Measurements from ENCODE around the gene KLF5. TPM values are rescaled to one million over a fixed set of nuclear protein-coding genes. Genes with fewer than 3 reads are reported as not detected.

The KLF5 gene
- total and polyA plus RNA-seq, 2 experiments from 2014 or later: 5.5 to 5.6 TPM

DNA sequence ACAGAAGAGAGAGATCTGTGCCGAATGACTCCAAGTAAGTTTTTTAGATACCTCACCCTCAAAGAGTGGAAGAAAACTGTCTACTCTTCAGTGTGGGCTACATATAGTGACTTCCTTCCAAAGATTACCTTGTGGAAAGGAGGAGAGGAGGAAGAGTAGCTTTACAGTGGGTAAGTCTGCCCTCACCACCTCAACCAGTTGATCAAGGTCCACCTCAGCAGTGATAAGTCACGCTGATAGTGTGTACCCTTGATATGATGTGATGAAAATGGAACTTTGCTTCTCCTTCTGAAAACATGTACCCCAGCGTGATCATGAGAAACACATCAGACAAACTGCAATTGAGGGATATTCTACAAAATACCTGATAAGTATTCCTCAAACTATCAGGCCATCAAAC is 20.6 kb downstream of the KLF5 start:
- TF ChIP-seq EZH2phosphoT487 (IDR thresholded peaks at IDR 0.05; ENCODE audit: insufficient read depth, low read depth) (no peak), EZH2 (IDR thresholded peaks at IDR 0.05; ENCODE audit: insufficient read depth, poor library complexity, severe bottlenecking) (no peak)
- WGBS, 2 experiments (ENCODE audit: low coverage in 1 of 2, low lambda C conversion rate in 2 of 2, missing lambda C conversion rate in 2 of 2): 97 to 98% methylated on average over 3 of the region's 3 CpGs
- no peak overlapping the region for H3K9ac ChIP-seq
- H3K27ac ChIP-seq: no peak overlapping the region
- no peak overlapping the region for H3K4me2 ChIP-seq (ENCODE audit: unreplicated experiment)
- no peaks in the 10 kb centered on the region for H3K79me2 ChIP-seq (ENCODE audit: insufficient read depth)
- no peaks in the 10 kb centered on the region for H3F3A ChIP-seq (ENCODE audit: insufficient read depth)
- H3K27me3 ChIP-seq (replicated peaks; ENCODE audit: insufficient read depth): no peaks in the 10 kb centered on the region
- no peaks in the 10 kb centered on the region for H3K9me3 ChIP-seq (ENCODE audit: low read depth)
- no peak overlapping the region for H2AFZ ChIP-seq
- no peak for DNase-seq
- H3K36me3 ChIP-seq (ENCODE audit: low read depth): peaks cover 10% of the 10 kb centered on the region; the same call in 1 of the 2 replicates
- H3K4me3 ChIP-seq: no peak overlapping the region
- in situ Hi-C loops (cut with MboI): no loop called here
- no peaks in the 10 kb centered on the region for H3K4me1 ChIP-seq (ENCODE audit: insufficient read depth)
- H4K20me1 ChIP-seq (ENCODE audit: insufficient read depth): no peaks in the 10 kb centered on the region
- H3K9me2 ChIP-seq (ENCODE audit: insufficient read depth): no peaks in the 10 kb centered on the region

DNA sequence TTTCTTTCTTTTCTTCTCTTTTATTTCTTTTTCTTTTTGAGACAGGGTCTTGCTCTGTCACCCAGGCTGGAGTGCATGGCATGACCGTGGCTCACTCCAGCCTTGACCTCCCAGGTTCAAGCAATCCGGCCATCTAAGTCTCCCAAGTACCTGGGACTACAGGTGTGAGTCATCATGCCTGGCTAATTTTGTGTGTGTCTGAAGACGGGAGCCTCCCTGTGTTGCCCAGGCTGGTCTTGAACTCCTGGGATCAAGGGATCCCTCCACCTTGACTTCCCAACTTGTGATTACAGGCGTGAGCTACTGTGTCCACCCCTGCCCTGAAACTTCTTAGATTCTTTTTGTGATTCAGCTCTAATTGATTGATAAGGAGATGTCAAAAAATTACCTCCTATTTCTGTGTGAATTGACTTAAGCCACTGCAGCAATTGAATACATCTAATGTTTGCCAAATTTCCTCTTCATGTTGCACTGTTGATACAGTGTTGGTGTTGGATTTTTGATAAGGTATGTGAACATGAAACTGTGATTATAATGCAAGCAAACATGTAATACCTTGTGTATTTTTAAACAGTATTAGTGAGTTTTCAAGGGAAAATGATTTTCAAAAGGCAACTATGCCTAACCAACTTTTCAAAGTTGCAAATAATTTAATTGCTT is 22.6 kb downstream of the KLF5 start:
- no peak for TF ChIP-seq EZH2 (IDR thresholded peaks at IDR 0.05; ENCODE audit: insufficient read depth, poor library complexity, severe bottlenecking)
- TF ChIP-seq EZH2phosphoT487 (IDR thresholded peaks at IDR 0.05; ENCODE audit: insufficient read depth, low read depth): no peak
- Histone ChIP-seq H3F3A (ENCODE audit: insufficient read depth) (no peaks in the 10 kb centered on the region), H3K27ac (no peak overlapping the region), H3K4me3 (no peak overlapping the region), H3K4me1 (ENCODE audit: insufficient read depth) (no peaks in the 10 kb centered on the region), H3K4me2 (ENCODE audit: unreplicated experiment) (no peak overlapping the region), H3K9me3 (ENCODE audit: low read depth) (no peaks in the 10 kb centered on the region), H3K9ac (no peak overlapping the region), H4K20me1 (ENCODE audit: insufficient read depth) (no peaks in the 10 kb centered on the region), H3K36me3 (ENCODE audit: low read depth) (peaks cover 5% of the 10 kb centered on the region; the same call in 1 of the 2 replicates), H3K79me2 (ENCODE audit: insufficient read depth) (no peaks in the 10 kb centered on the region), H3K27me3 (replicated peaks; ENCODE audit: insufficient read depth) (no peaks in the 10 kb centered on the region), H3K9me2 (ENCODE audit: insufficient read depth) (no peaks in the 10 kb centered on the region), H2AFZ (no peak overlapping the region)
- no peak for DNase-seq
- 78 to 87% methylated on average over 3 of the region's 4 CpGs for WGBS, 2 experiments (ENCODE audit: low coverage in 1 of 2, low lambda C conversion rate in 2 of 2, missing lambda C conversion rate in 2 of 2)
- in situ Hi-C loops (cut with MboI): no loop called here

DNA sequence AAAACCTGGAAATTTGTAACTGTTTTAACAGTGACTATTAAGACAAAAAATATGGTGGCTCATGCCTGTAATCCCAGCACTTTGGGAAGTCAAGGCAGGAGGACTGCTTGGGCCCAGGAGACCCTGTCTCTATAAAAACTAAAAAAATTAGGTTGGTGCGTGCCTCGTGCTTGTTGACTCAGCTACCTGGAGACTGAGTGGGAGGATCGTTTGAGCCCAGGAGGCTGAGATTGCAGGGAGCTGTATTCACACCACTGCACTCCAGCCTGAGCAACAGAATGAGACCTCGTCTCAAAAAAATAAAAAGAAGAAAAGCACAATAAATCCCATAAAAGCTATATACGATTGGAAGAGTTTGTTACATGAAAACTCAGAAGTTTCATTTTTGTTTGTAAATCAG is 23.7 kb downstream of the KLF5 start:
- Histone ChIP-seq H3K36me3 (ENCODE audit: low read depth) (no peaks in the 10 kb centered on the region), H3K9me3 (ENCODE audit: low read depth) (no peaks in the 10 kb centered on the region), H3K9me2 (ENCODE audit: insufficient read depth) (no peaks in the 10 kb centered on the region), H3K27ac (no peak overlapping the region), H2AFZ (no peak overlapping the region), H3K4me1 (ENCODE audit: insufficient read depth) (no peaks in the 10 kb centered on the region), H3K79me2 (ENCODE audit: insufficient read depth) (no peaks in the 10 kb centered on the region), H4K20me1 (ENCODE audit: insufficient read depth) (no peaks in the 10 kb centered on the region), H3K27me3 (replicated peaks; ENCODE audit: insufficient read depth) (no peaks in the 10 kb centered on the region), H3K4me3 (no peak overlapping the region), H3K4me2 (ENCODE audit: unreplicated experiment) (no peak overlapping the region), H3F3A (ENCODE audit: insufficient read depth) (no peaks in the 10 kb centered on the region), H3K9ac (no peak overlapping the region)
- no peak for DNase-seq
- no peak for TF ChIP-seq EZH2 (IDR thresholded peaks at IDR 0.05; ENCODE audit: insufficient read depth, poor library complexity, severe bottlenecking)
- TF ChIP-seq EZH2phosphoT487 (IDR thresholded peaks at IDR 0.05; ENCODE audit: insufficient read depth, low read depth): no peak
- WGBS, 2 experiments (ENCODE audit: low coverage in 1 of 2, low lambda C conversion rate in 2 of 2, missing lambda C conversion rate in 2 of 2): 71 to 77% methylated on average over 5 of the region's 5 CpGs
- in situ Hi-C loops (cut with MboI): no loop called here

DNA sequence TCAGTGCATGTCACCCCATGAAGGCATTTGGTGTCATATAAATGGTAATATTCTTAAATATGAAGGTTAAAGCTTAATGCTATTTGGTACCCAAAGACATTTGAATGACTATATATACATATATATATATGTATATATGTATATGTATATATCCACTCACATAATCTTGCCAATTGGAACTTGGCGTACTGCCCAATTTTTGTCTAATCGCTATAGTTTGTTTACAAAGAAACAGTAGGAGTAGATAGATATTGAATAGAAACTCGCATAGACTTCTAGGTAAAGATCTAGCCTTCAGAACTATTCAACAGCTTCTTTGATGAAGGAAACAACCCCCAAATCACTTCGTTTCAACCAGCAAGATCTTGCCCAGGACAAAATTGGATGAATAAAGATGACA is 24.1 kb downstream of the KLF5 start:
- DNase-seq: no peak
- no peak for TF ChIP-seq EZH2 (IDR thresholded peaks at IDR 0.05; ENCODE audit: insufficient read depth, poor library complexity, severe bottlenecking)
- no peak for TF ChIP-seq EZH2phosphoT487 (IDR thresholded peaks at IDR 0.05; ENCODE audit: insufficient read depth, low read depth)
- Histone ChIP-seq H3K79me2 (ENCODE audit: insufficient read depth) (no peaks in the 10 kb centered on the region), H3K36me3 (ENCODE audit: low read depth) (no peaks in the 10 kb centered on the region), H3K4me3 (no peak overlapping the region), H2AFZ (no peak overlapping the region), H4K20me1 (ENCODE audit: insufficient read depth) (no peaks in the 10 kb centered on the region), H3K9me3 (ENCODE audit: low read depth) (no peaks in the 10 kb centered on the region), H3F3A (ENCODE audit: insufficient read depth) (no peaks in the 10 kb centered on the region), H3K27ac (no peak overlapping the region), H3K27me3 (replicated peaks; ENCODE audit: insufficient read depth) (no peaks in the 10 kb centered on the region), H3K9me2 (ENCODE audit: insufficient read depth) (no peaks in the 10 kb centered on the region), H3K9ac (no peak overlapping the region), H3K4me2 (ENCODE audit: unreplicated experiment) (no peak overlapping the region), H3K4me1 (ENCODE audit: insufficient read depth) (no peaks in the 10 kb centered on the region)
- WGBS, 2 experiments (ENCODE audit: low coverage in 1 of 2, low lambda C conversion rate in 2 of 2, missing lambda C conversion rate in 2 of 2): 78 to 89% methylated on average over 4 of the region's 4 CpGs
- in situ Hi-C loops (cut with MboI): no loop called here

Data from GM23248 (cell line).